ENCODE data around the gene DCTN3.
"Not testable (repeated sequence)": the region's sequence is repeated elsewhere in the genome, so short reads cannot be mapped to it uniquely, and the experiment has no call there.

The DCTN3 gene

DNA sequence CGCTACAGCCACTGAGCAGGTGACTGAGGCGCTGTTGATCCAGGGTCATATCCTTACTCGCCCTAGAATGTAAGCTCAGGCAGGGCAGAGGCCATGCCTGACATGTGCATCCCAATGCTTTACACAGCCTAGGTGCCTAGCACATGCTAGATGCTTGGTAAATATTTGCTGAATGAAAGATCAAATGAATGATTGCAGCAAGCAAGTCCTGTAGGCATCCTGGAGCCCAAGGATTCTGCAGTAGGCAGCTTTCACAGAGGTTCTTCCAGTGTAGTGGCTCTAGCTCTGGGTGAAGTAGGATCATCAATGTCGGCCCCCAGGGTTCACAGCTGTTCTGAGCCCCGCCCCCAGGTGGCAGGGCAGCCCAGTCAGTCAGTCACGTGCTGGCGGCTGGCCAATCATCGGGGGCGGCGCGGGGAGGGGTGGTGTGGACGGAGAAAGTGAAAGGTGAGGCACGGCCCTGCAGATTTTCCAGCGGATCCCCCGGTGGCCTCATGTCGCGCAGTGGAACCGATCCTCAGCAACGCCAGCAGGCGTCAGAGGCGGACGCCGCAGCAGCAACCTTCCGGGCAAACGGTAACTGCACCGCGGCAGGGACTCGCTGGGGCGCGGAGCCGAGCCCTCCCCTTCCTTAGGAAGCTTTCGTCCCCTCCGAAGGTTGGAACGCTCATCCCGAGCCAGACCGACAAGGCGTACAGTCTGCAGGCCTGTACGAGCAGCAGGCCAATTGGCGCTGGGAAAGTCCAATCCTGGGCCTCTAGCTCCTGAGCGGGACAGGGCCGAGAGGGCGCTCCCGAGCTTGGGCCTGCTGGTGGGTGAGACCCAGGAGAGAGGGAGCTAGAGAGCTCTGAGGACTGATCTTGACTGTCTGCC lies 26.2 kb upstream of the DCTN3 start, which contains the start of gene GALT:
TSS of gene GALT (plus strand) at position 465 of the 873 bp plus-strand sequence. CDS start at position 495, 30 bp downstream.
- H3K79me1 ChIP-seq (ENCODE audit: low read length) = peaks cover 11% of the 10 kb centered on the region
- H3K4me2 ChIP-seq (ENCODE audit: low read length) = peak within 1 kb of the TSS; percentile 78
- peak within 1 kb of the TSS; percentile 76 for H2BK12ac ChIP-seq (ENCODE audit: low read length)
- peak within 1 kb of the TSS; percentile 95 for H3K14ac ChIP-seq (ENCODE audit: low read length)
- DNase-seq = peak; percentile 93 to 95
- H3K9me3 ChIP-seq (ENCODE audit: insufficient read depth, low read depth, low read length) = no peaks in the 10 kb centered on the region
- H2AK5ac ChIP-seq (ENCODE audit: low read length) = peak within 1 kb of the TSS; percentile 50
- H4K12ac ChIP-seq (ENCODE audit: low read depth, low read length) = peak within 1 kb of the TSS; percentile 70
- H2BK120ac ChIP-seq (ENCODE audit: insufficient read depth, low read length, poor library complexity) = peak within 1 kb of the TSS; percentile 67
- no peaks in the 10 kb centered on the region for H3K27me3 ChIP-seq (ENCODE audit: insufficient read depth, low read length)
- H4K8ac ChIP-seq (ENCODE audit: low read depth, low read length) = peak within 1 kb of the TSS; percentile 89
- peak within 1 kb of the TSS; percentile 81 for H3K4me3 ChIP-seq (ENCODE audit: low read depth, low read length)
- peak within 1 kb of the TSS; percentile 72 for H2AFZ ChIP-seq (ENCODE audit: insufficient read depth, low read length, poor library complexity)
- H3K9ac ChIP-seq (ENCODE audit: low read length) = peak within 1 kb of the TSS; percentile 81
- H3K36me3 ChIP-seq (ENCODE audit: control insufficient read depth in 1 of 2, insufficient read depth in 2 of 2, low read length in 2 of 2) = peaks cover 15 to 17% of the 10 kb centered on the region in 2 experiments
- H3K23ac ChIP-seq (ENCODE audit: low read length) = no peak within 1 kb of the TSS
- H3K27ac ChIP-seq (ENCODE audit: low read depth, low read length) = peak within 1 kb of the TSS; percentile 76
- peak within 1 kb of the TSS; percentile 86 for H4K91ac ChIP-seq (ENCODE audit: low read depth, low read length)
- peak within 1 kb of the TSS; percentile 67 for H3K4ac ChIP-seq (ENCODE audit: low read depth, low read length)
- peak within 1 kb of the TSS; percentile 73 for H2BK5ac ChIP-seq (ENCODE audit: low read depth, low read length, poor library complexity)
- H3K4me1 ChIP-seq (ENCODE audit: control insufficient read depth in 1 of 2, insufficient read depth in 2 of 2, low read length in 2 of 2) = peaks cover 32 to 33% of the 10 kb centered on the region in 2 experiments
- no CpG with 5 or more reads among the region's 43 CpGs for WGBS (ENCODE audit: extremely low coverage, insufficient coverage, insufficient read length)
- peak within 1 kb of the TSS; percentile 87 for H3K18ac ChIP-seq (ENCODE audit: low read length)
- peaks cover 12% of the 10 kb centered on the region for H3K79me2 ChIP-seq (ENCODE audit: control insufficient read depth, insufficient read depth, low read length, poor library complexity)

DNA sequence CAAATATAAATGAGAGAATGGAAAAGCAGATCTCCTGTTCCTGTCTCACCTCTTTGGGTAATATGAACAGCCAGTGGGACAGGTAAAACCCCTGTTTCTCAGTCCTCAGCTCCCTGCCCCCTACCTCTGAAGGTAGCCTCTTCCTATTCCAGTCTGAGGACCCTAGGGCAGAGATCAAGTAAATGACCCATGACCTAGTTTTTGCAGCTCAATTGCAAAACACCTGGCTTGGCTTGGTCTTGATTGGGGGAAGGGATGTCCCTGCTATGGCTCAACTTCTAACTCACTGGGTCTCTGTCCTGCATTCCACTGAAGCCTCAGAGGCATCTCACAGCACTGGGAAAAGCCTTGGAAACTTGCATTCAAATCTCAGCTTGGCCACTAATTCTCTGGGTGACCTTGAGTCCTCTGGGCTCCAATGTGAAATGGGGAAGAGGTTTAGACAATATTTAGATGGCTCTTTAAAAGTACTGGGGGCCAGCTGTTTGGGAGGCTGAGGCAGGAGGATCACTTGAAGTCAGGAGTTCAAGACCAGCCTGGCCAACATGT lies 24.5 kb upstream of the DCTN3 start:
- peaks cover 24 to 28% of the 10 kb centered on the region in 2 experiments for H3K4me1 ChIP-seq (ENCODE audit: control insufficient read depth in 1 of 2, insufficient read depth in 2 of 2, low read length in 2 of 2)
- H2AFZ ChIP-seq (ENCODE audit: insufficient read depth, low read length, poor library complexity) = peak overlapping the region; percentile 45
- peaks cover 11% of the 10 kb centered on the region for H3K79me1 ChIP-seq (ENCODE audit: low read length)
- no peak overlapping the region for H3K4me3 ChIP-seq (ENCODE audit: low read depth, low read length)
- H4K91ac ChIP-seq (ENCODE audit: low read depth, low read length) = peak overlapping the region; percentile 57
- H2BK12ac ChIP-seq (ENCODE audit: low read length) = no peak overlapping the region
- H2AK5ac ChIP-seq (ENCODE audit: low read length) = no peak overlapping the region
- H3K9ac ChIP-seq (ENCODE audit: low read length) = no peak overlapping the region
- H3K18ac ChIP-seq (ENCODE audit: low read length) = no peak overlapping the region
- H3K4me2 ChIP-seq (ENCODE audit: low read length) = peak overlapping the region; percentile 3
- peak overlapping the region; percentile 57 for H2BK120ac ChIP-seq (ENCODE audit: insufficient read depth, low read length, poor library complexity)
- H3K9me3 ChIP-seq (ENCODE audit: insufficient read depth, low read depth, low read length) = no peaks in the 10 kb centered on the region
- no peak overlapping the region for H4K12ac ChIP-seq (ENCODE audit: low read depth, low read length)
- peak overlapping the region; percentile 57 for H4K8ac ChIP-seq (ENCODE audit: low read depth, low read length)
- no peaks in the 10 kb centered on the region for H3K27me3 ChIP-seq (ENCODE audit: insufficient read depth, low read length)
- H3K79me2 ChIP-seq (ENCODE audit: control insufficient read depth, insufficient read depth, low read length, poor library complexity) = peaks cover 12% of the 10 kb centered on the region
- no peak overlapping the region for H3K14ac ChIP-seq (ENCODE audit: low read length)
- peaks cover 11 to 15% of the 10 kb centered on the region in 2 experiments for H3K36me3 ChIP-seq (ENCODE audit: control insufficient read depth in 1 of 2, insufficient read depth in 2 of 2, low read length in 2 of 2)
- H2BK5ac ChIP-seq (ENCODE audit: low read depth, low read length, poor library complexity) = peak overlapping the region; percentile 50
- H3K27ac ChIP-seq (ENCODE audit: low read depth, low read length) = peak overlapping the region; percentile 60
- no peak overlapping the region for H3K23ac ChIP-seq (ENCODE audit: low read length)
- peak; percentile 24 to 39 for DNase-seq
- no peak overlapping the region for H3K4ac ChIP-seq (ENCODE audit: low read depth, low read length)

DNA sequence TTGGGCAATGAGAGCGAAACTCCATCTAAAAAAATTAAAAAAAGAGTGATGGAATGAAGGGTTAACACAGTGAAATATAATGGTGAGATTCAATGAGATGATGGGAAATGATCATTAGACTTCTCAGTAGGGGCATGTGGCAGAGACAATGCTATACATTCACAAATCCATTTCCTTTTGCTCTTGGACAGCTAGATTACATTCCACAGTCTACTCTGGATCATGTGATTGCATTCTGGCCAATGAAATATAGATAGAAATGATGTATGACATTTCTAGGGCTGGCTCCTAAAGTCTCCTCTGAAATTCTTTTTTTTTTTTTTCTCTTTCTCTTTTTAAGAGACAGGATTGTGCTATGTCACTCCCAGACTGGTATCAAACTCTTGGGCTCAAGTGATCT lies 22.4 kb upstream of the DCTN3 start:
- no peak overlapping the region for H3K4me3 ChIP-seq (ENCODE audit: low read depth, low read length)
- H4K12ac ChIP-seq (ENCODE audit: low read depth, low read length) = no peak overlapping the region
- no peak overlapping the region for H3K23ac ChIP-seq (ENCODE audit: low read length)
- no peak overlapping the region for H4K91ac ChIP-seq (ENCODE audit: low read depth, low read length)
- peak in 1 of 2 donors; percentile 24 for DNase-seq
- no peak overlapping the region for H3K27ac ChIP-seq (ENCODE audit: low read depth, low read length)
- no peaks in the 10 kb centered on the region for H3K27me3 ChIP-seq (ENCODE audit: insufficient read depth, low read length)
- H3K9me3 ChIP-seq (ENCODE audit: insufficient read depth, low read depth, low read length) = no peaks in the 10 kb centered on the region
- peaks cover 27% of the 10 kb centered on the region in 2 experiments for H3K4me1 ChIP-seq (ENCODE audit: control insufficient read depth in 1 of 2, insufficient read depth in 2 of 2, low read length in 2 of 2)
- no CpG with 5 or more reads among the region's 1 CpG for WGBS (ENCODE audit: extremely low coverage, insufficient coverage, insufficient read length)
- H2AFZ ChIP-seq (ENCODE audit: insufficient read depth, low read length, poor library complexity) = no peak overlapping the region
- peaks cover 11% of the 10 kb centered on the region for H3K79me2 ChIP-seq (ENCODE audit: control insufficient read depth, insufficient read depth, low read length, poor library complexity)
- H2AK5ac ChIP-seq (ENCODE audit: low read length) = no peak overlapping the region
- no peak overlapping the region for H3K4me2 ChIP-seq (ENCODE audit: low read length)
- no peak overlapping the region for H3K4ac ChIP-seq (ENCODE audit: low read depth, low read length)
- H3K36me3 ChIP-seq (ENCODE audit: control insufficient read depth in 1 of 2, insufficient read depth in 2 of 2, low read length in 2 of 2) = no peaks in the 10 kb centered on the region
- no peak overlapping the region for H2BK120ac ChIP-seq (ENCODE audit: insufficient read depth, low read length, poor library complexity)
- peaks cover 14% of the 10 kb centered on the region for H3K79me1 ChIP-seq (ENCODE audit: low read length)
- H3K14ac ChIP-seq (ENCODE audit: low read length) = no peak overlapping the region
- H2BK5ac ChIP-seq (ENCODE audit: low read depth, low read length, poor library complexity) = no peak overlapping the region
- H3K9ac ChIP-seq (ENCODE audit: low read length) = no peak overlapping the region
- no peak overlapping the region for H2BK12ac ChIP-seq (ENCODE audit: low read length)
- no peak overlapping the region for H3K18ac ChIP-seq (ENCODE audit: low read length)
- no peak overlapping the region for H4K8ac ChIP-seq (ENCODE audit: low read depth, low read length)

DNA sequence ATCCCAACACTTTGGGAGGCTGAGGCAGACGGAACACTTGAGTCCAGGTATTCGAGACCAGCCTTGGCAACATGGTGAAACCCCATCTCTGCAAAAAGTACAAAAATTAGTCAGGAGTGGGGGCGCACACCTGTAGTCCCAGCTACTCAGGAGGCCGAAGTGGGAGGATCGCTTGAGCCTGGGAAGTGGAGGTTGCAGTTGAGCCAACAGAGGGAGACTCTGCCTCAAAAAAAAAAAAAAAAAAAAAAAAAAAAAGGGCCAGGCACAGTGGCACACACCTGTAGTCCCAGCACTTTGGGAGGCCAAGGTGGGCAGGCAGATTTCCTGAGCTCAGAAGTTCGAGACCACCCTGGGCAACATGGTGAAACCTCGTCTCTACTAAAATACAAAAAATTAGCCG lies 19.0 kb upstream of the DCTN3 start:
- not testable (repeated sequence) for H3K4me2 ChIP-seq (ENCODE audit: low read length); H3K9ac ChIP-seq (ENCODE audit: low read length); H3K27me3 ChIP-seq (ENCODE audit: insufficient read depth, low read length); H2AFZ ChIP-seq (ENCODE audit: insufficient read depth, low read length, poor library complexity); H2AK5ac ChIP-seq (ENCODE audit: low read length); H3K14ac ChIP-seq (ENCODE audit: low read length); H3K9me3 ChIP-seq (ENCODE audit: insufficient read depth, low read depth, low read length); H3K4ac ChIP-seq (ENCODE audit: low read depth, low read length); H3K23ac ChIP-seq (ENCODE audit: low read length); H4K91ac ChIP-seq (ENCODE audit: low read depth, low read length); DNase-seq; H3K4me3 ChIP-seq (ENCODE audit: low read depth, low read length); H3K79me1 ChIP-seq (ENCODE audit: low read length); H3K79me2 ChIP-seq (ENCODE audit: control insufficient read depth, insufficient read depth, low read length, poor library complexity); H2BK5ac ChIP-seq (ENCODE audit: low read depth, low read length, poor library complexity); H3K18ac ChIP-seq (ENCODE audit: low read length); H3K27ac ChIP-seq (ENCODE audit: low read depth, low read length); H3K36me3 ChIP-seq (ENCODE audit: control insufficient read depth in 1 of 2, insufficient read depth in 2 of 2, low read length in 2 of 2); H4K12ac ChIP-seq (ENCODE audit: low read depth, low read length); H4K8ac ChIP-seq (ENCODE audit: low read depth, low read length); H2BK12ac ChIP-seq (ENCODE audit: low read length); H2BK120ac ChIP-seq (ENCODE audit: insufficient read depth, low read length, poor library complexity)
- peaks cover 10 to 16% of the 10 kb centered on the region in 2 experiments for H3K4me1 ChIP-seq (ENCODE audit: control insufficient read depth in 1 of 2, insufficient read depth in 2 of 2, low read length in 2 of 2)
- WGBS (ENCODE audit: extremely low coverage, insufficient coverage, insufficient read length) = no CpG with 5 or more reads among the region's 8 CpGs
